Small intestine (tissue), 7 donors: ENCODE measurements around the gene ARFGAP3. TPM values are rescaled to one million over a fixed set of nuclear protein-coding genes. Genes with fewer than 3 reads are reported as not detected.
"Not testable (repeated sequence)": the region's sequence is repeated elsewhere in the genome, so short reads cannot be mapped to it uniquely, and the experiment has no call there.

Experiments
- DNase-seq, 2 donors: peaks; one replicate each; pipeline versions ENCODE4 v3.0.0 to v3.0.0-alpha.2; 2013
- FAIRE-seq: peaks from 2 replicates; lab custom pipeline; 2012; peaks lifted over from hg19 to GRCh38; lab: Jason Lieb, UNC
- H3K27ac ChIP-seq, 3 donors: one replicate each; pipeline ENCODE4 v1.5.1; 2013; ENCODE audit warnings: low read length in 2 of 3, mild to moderate bottlenecking in 2 of 3, control low read depth in 1 of 3, inconsistent platforms in 1 of 3, low read depth in 1 of 3, moderate library complexity in 1 of 3
- H3K27me3 ChIP-seq, 3 donors: one replicate each; pipeline ENCODE4 v1.6.1; 2013; ENCODE audit warnings: low read length in 3 of 3, inconsistent platforms in 1 of 3; ENCODE audit not compliant: control insufficient read depth in 3 of 3, insufficient read depth in 3 of 3
- H3K36me3 ChIP-seq, 3 donors: one replicate each; pipeline ENCODE4 v1.6.1; 2013; ENCODE audit warnings: low read length in 3 of 3, inconsistent platforms in 1 of 3, low read depth in 1 of 3, mild to moderate bottlenecking in 1 of 3, moderate library complexity in 1 of 3; ENCODE audit not compliant: control insufficient read depth in 3 of 3, insufficient read depth in 2 of 3
- H3K4me1 ChIP-seq, 3 donors: one replicate each; pipeline ENCODE4 v1.6.1; 2013; ENCODE audit warnings: low read length in 2 of 3, inconsistent platforms in 1 of 3, low read depth in 1 of 3, mild to moderate bottlenecking in 1 of 3, moderate library complexity in 1 of 3; ENCODE audit not compliant: control insufficient read depth in 3 of 3, insufficient read depth in 2 of 3
- H3K4me3 ChIP-seq, 3 donors: one replicate each; pipeline ENCODE4 v1.5.1; 2013; ENCODE audit warnings: low read length in 3 of 3, control low read depth in 1 of 3, inconsistent platforms in 1 of 3, low read depth in 1 of 3, mild to moderate bottlenecking in 1 of 3, moderate library complexity in 1 of 3
- H3K9me3 ChIP-seq, 2 donors: one replicate each; pipeline ENCODE4 v1.6.1; 2013; ENCODE audit warnings: low read depth in 1 of 2, low read length in 1 of 2; ENCODE audit not compliant: control insufficient read depth in 2 of 2, insufficient read depth in 1 of 2
- WGBS, 3 donors: extraction: QIAGEN DNeasy Blood & Tissue Kit; methylation state at CpG; one replicate each; pipeline ENCODE4 v1.1.7; 2013; 5-methylcytosine and 5-hydroxymethylcytosine counted together
- polyA plus RNA-seq, 4 donors: library from polyadenylated mRNA; stranded (reverse) in 3 of 4; unstranded in 1 of 4; fragments of 200-250 nt in 3 of 4; fragments of 120-200 nt in 1 of 4; gene quantifications; one replicate each; pipeline versions ENCODE4 v1.2.1 to v1.2.3, GENCODE V29; 2013
- donor health status: healthy with polysubstance abuse.
- donor health status: control.
- donor health status: control.
- donor health status: Bipolar disorder and iron deficiency.
- donor health status: healthy.

Gene ARFGAP3
- polyA plus RNA-seq, 4 donors: 29.1 to 64.5 (median 53.1) TPM

GRCh38 chr22:42752912-42753311 is 104.2 kb downstream of the ARFGAP3 start:
- no peak for FAIRE-seq
- peaks cover 0 to 3% of the 10 kb centered on the region in 2 donors for H3K9me3 ChIP-seq
- peaks cover 0 to 6% (median 0%) of the 10 kb centered on the region in 3 donors for H3K27me3 ChIP-seq
- peak overlapping the region in 1 of 3 donors; percentile 62 for H3K27ac ChIP-seq
- H3K4me3 ChIP-seq: no peak overlapping the region
- 77 to 88% (median 81%) methylated on average over 7 of the region's 7 CpGs for WGBS, 3 donors
- no peaks in the 10 kb centered on the region for H3K36me3 ChIP-seq
- peaks cover 0 to 3% (median 2%) of the 10 kb centered on the region in 3 donors for H3K4me1 ChIP-seq
- DNase-seq: no peak

- DNase-seq: no peak
- peak overlapping the region in 1 of 3 donors; percentile 62 for H3K27ac ChIP-seq
- WGBS, 3 donors: 62 to 72% (median 66%) methylated on average over 11 to 12 of the region's 12 CpGs
Measured at GRCh38 chr22:42752230-42752746, 104.8 kb downstream of the ARFGAP3 start.

GRCh38 chr22:42750421-42750820 is 106.7 kb downstream of the ARFGAP3 start:
- not testable (repeated sequence) for H3K4me1 ChIP-seq, DNase-seq, H3K9me3 ChIP-seq, H3K27ac ChIP-seq, H3K4me3 ChIP-seq, H3K27me3 ChIP-seq, FAIRE-seq, H3K36me3 ChIP-seq
- 86 to 95% (median 92%) methylated on average over 11 to 26 of the region's 28 CpGs for WGBS, 3 donors

More at GRCh38 chr22:42752230-42752746, 104.8 kb downstream of the ARFGAP3 start:
- Histone ChIP-seq H3K4me1 (peaks cover 0 to 3% (median 2%) of the 10 kb centered on the region in 3 donors), H3K4me3 (no peak overlapping the region), H3K9me3 (peaks cover 0 to 3% of the 10 kb centered on the region in 2 donors), H3K36me3 (no peaks in the 10 kb centered on the region), H3K27me3 (no peaks in the 10 kb centered on the region)
- no peak for FAIRE-seq

- FAIRE-seq (no peak), DNase-seq (no peak)
- Histone ChIP-seq H3K36me3 (no peaks in the 10 kb centered on the region), H3K4me3 (no peak overlapping the region), H3K9me3 (no peaks in the 10 kb centered on the region), H3K4me1 (peaks cover 0 to 3% (median 0%) of the 10 kb centered on the region in 3 donors), H3K27me3 (no peaks in the 10 kb centered on the region), H3K27ac (peak overlapping the region in 1 of 3 donors; percentile 95)
- WGBS, 3 donors: 60 to 84% (median 70%) methylated on average over 14 of the region's 14 CpGs
Measured at GRCh38 chr22:42747701-42748513, 109.2 kb downstream of the ARFGAP3 start.

Other genes starting within 250 kb of the ARFGAP3 start
- gene POLDIP3, start 242.4 kb downstream of the ARFGAP3 start, polyA plus RNA-seq: 10 to 100 TPM; 23.5 to 58.6 (median 32.4) TPM
- gene ATP5MGL, start 216.7 kb downstream of the ARFGAP3 start, polyA plus RNA-seq: under 1 TPM in 2 of 4 donors, not detected in 2; 0.09 to 0.10 TPM
- 100 to 1,000 TPM in 3 of 4 donors, 10 to 100 TPM in 1; 70.0 to 174 (median 118) TPM for gene CYB5R3, start 207.9 kb downstream of the ARFGAP3 start, polyA plus RNA-seq
- 10 to 100 TPM in 1 of 4 donors, 1 to 10 TPM in 3; 1.1 to 23.0 (median 2.4) TPM for gene A4GALT, start 136.4 kb downstream of the ARFGAP3 start, polyA plus RNA-seq
- 10 to 100 TPM; 28.9 to 53.3 (median 45.2) TPM for gene PACSIN2, start 157.9 kb upstream of the ARFGAP3 start, polyA plus RNA-seq
- gene TTLL1, start 232.1 kb upstream of the ARFGAP3 start, polyA plus RNA-seq: 1 to 10 TPM; 1.1 to 4.2 (median 2.4) TPM